Aorta (tissue), 5 donors: ENCODE results near the gene POGK. TPM values are rescaled to one million over a fixed set of nuclear protein-coding genes. Genes with fewer than 3 reads are reported as not detected.
"Not testable (repeated sequence)": the region's sequence is repeated elsewhere in the genome, so short reads cannot be mapped to it uniquely, and the experiment has no call there.

Experiments
- ATAC-seq: fragments of 200-7000 bp; cut with Tn5 transposase; one replicate; pipeline ENCODE4 v1.9.1; 2022; ENCODE audit warnings: moderate library complexity; ENCODE audit not compliant: low FRiP score
- DNase-seq, 2 donors: peaks; one replicate each; pipeline ENCODE4 v3.0.0-alpha.2; 2020
- H3K27ac ChIP-seq, 2 donors: one replicate each; pipeline ENCODE4 v1.5.1; 2013; ENCODE audit warnings: low read length in 2 of 2, mild to moderate bottlenecking in 2 of 2, moderate library complexity in 2 of 2, control low read depth in 1 of 2, inconsistent platforms in 1 of 2, low read depth in 1 of 2
- H3K27me3 ChIP-seq, 2 donors: one replicate each; pipeline ENCODE4 v1.6.1; 2013; ENCODE audit warnings: control low read depth in 1 of 2, low read length in 1 of 2, mild to moderate bottlenecking in 1 of 2, moderate library complexity in 1 of 2; ENCODE audit not compliant: insufficient read depth in 2 of 2, control insufficient read depth in 1 of 2
- H3K36me3 ChIP-seq, 2 donors: one replicate each; pipeline ENCODE4 v1.6.1; 2013; ENCODE audit warnings: control low read depth in 1 of 2, low read length in 1 of 2, mild to moderate bottlenecking in 1 of 2; ENCODE audit not compliant: insufficient read depth in 2 of 2, control insufficient read depth in 1 of 2
- H3K4me1 ChIP-seq, 2 donors: one replicate each; pipeline ENCODE4 v1.6.1; 2013; ENCODE audit warnings: low read length in 2 of 2, control low read depth in 1 of 2, mild to moderate bottlenecking in 1 of 2, moderate library complexity in 1 of 2; ENCODE audit not compliant: insufficient read depth in 2 of 2, control insufficient read depth in 1 of 2
- H3K4me3 ChIP-seq, 2 donors: one replicate each; pipeline ENCODE4 v1.5.1; 2013; ENCODE audit warnings: low read length in 2 of 2, control low read depth in 1 of 2, mild to moderate bottlenecking in 1 of 2
- H3K9me3 ChIP-seq: one replicate; pipeline ENCODE4 v1.6.1; 2013; ENCODE audit warnings: mild to moderate bottlenecking, low read length; ENCODE audit not compliant: control insufficient read depth
- WGBS, 2 donors: extraction: QIAGEN DNeasy Blood & Tissue Kit; methylation state at CpG; one replicate each; pipeline ENCODE4 v1.1.7; 2013; 5-methylcytosine and 5-hydroxymethylcytosine counted together
- intact Hi-C, 2 donors: fragments of 100-400 bp; cut with DNase I; formaldehyde crosslinking; loops; one replicate each; pipeline versions ENCODE4 v1.14.2 to v1.15.0; 2022
- polyA plus RNA-seq, 2 donors: library from polyadenylated mRNA; stranded (reverse); fragments of 200-250 nt; gene quantifications; one replicate each; pipeline ENCODE4 v1.2.3, GENCODE V29; 2013
- total RNA-seq, 2 donors: library from RNA; stranded (reverse); fragmentation: NEBNext Ultra II Directional; extraction: Animal tissue kit (Norgen Biotek cat#: 25700); gene quantifications; one replicate each; pipeline ENCODE4 v1.2.1, GENCODE V29; 2021
- donor health status: healthy with polysubstance abuse.
- donor health status: Bipolar disorder and iron deficiency.
- donor health status: DM: no; HTN: no; CAD: no.
- donor health status: DM: no; HTN: no; CAD: no.
- donor health status: DM: yes; HTN: yes; CAD: no.

POGK gene
- total and polyA plus RNA-seq, 4 donors = 11.5 to 40.4 (median 25.9) TPM

GRCh38 chr1:166869318-166870099, 30.2 kb downstream of the POGK start:
- intact Hi-C loops = no loop called here
- Histone ChIP-seq H3K36me3 (peaks cover 0 to 2% of the 10 kb centered on the region in 2 donors), H3K27ac (no peak overlapping the region), H3K27me3 (no peaks in the 10 kb centered on the region), H3K9me3 (no peaks in the 10 kb centered on the region), H3K4me1 (no peaks in the 10 kb centered on the region), H3K4me3 (no peak overlapping the region)
- no peak for ATAC-seq
- DNase-seq = no peak
- WGBS, 2 donors = 60 to 66% methylated on average over 3 of the region's 3 CpGs

GRCh38 chr1:166870584-166870983, 31.3 kb downstream of the POGK start:
- Histone ChIP-seq H3K9me3 (no peaks in the 10 kb centered on the region), H3K4me3 (no peak overlapping the region), H3K27ac (no peak overlapping the region), H3K4me1 (no peaks in the 10 kb centered on the region), H3K27me3 (no peaks in the 10 kb centered on the region), H3K36me3 (peaks cover 0 to 2% of the 10 kb centered on the region in 2 donors)
- no peak for ATAC-seq
- 97 to 99% methylated on average over 4 of the region's 4 CpGs for WGBS, 2 donors
- DNase-seq = no peak
- intact Hi-C loops = no loop called here

GRCh38 chr1:166874464-166874863, 35.2 kb downstream of the POGK start:
- Histone ChIP-seq H3K27me3 (no peaks in the 10 kb centered on the region), H3K27ac (no peak overlapping the region), H3K36me3 (no peaks in the 10 kb centered on the region), H3K4me1 (no peaks in the 10 kb centered on the region), H3K9me3 (no peaks in the 10 kb centered on the region), H3K4me3 (no peak overlapping the region)
- intact Hi-C loops = no loop called here
- WGBS, 2 donors = 96 to 99% methylated on average over 8 of the region's 8 CpGs
- ATAC-seq (no peak), DNase-seq (no peak)

GRCh38 chr1:166875302-166875733, 36.0 kb downstream of the POGK start:
- intact Hi-C loops = no loop called here
- WGBS, 2 donors = 33 to 38% methylated on average over 8 of the region's 8 CpGs
- ATAC-seq (no peak), DNase-seq (no peak)
- Histone ChIP-seq H3K4me3 (peak overlapping the region; percentile 52 to 95), H3K36me3 (no peaks in the 10 kb centered on the region), H3K9me3 (no peaks in the 10 kb centered on the region), H3K27me3 (no peaks in the 10 kb centered on the region), H3K27ac (peak overlapping the region in 1 of 2 donors; percentile 37), H3K4me1 (no peaks in the 10 kb centered on the region)

GRCh38 chr1:166875734-166876539, 36.7 kb downstream of the POGK start, which contains the start of gene TADA1:
TADA1 (minus strand) TSS chr1:166876264; CDS start chr1:166876233, 31 bp downstream.
- intact Hi-C loops = loop anchor here in 1 of 2 donors (2.0 kb wide), 1 partner anchor 37 kb away; the partner anchor contains the start of gene POGK
- ATAC-seq (peak; percentile 98), DNase-seq (peak; percentile 99 to 100)
- Histone ChIP-seq H3K36me3 (no peaks in the 10 kb centered on the region), H3K4me3 (peak within 1 kb of the TSS; percentile 52 to 95), H3K4me1 (no peaks in the 10 kb centered on the region), H3K9me3 (no peaks in the 10 kb centered on the region), H3K27ac (peak within 1 kb of the TSS; percentile 49 to 69), H3K27me3 (no peaks in the 10 kb centered on the region)
- WGBS, 2 donors = 0 to 1% methylated on average over 84 of the region's 84 CpGs

- Histone ChIP-seq H3K9me3 (no peaks in the 10 kb centered on the region), H3K4me3 (peak overlapping the region in 1 of 2 donors; percentile 38), H3K4me1 (no peaks in the 10 kb centered on the region), H3K27me3 (no peaks in the 10 kb centered on the region), H3K36me3 (no peaks in the 10 kb centered on the region), H3K27ac (no peak overlapping the region)
- 0% methylated on average over 7 of the region's 7 CpGs for WGBS, 2 donors
- intact Hi-C loops = loop anchor here in 1 of 2 donors (2.0 kb wide), 1 partner anchor 38 kb away; the partner anchor contains the start of gene POGK
- ATAC-seq (no peak), DNase-seq (no peak)
These were observed 37.2 kb downstream of the POGK start for GRCh38 chr1:166876540-166876838.

GRCh38 chr1:166878173-166878917, 39.1 kb downstream of the POGK start:
- H3K4me1 ChIP-seq, H3K27ac ChIP-seq, intact Hi-C loops, H3K36me3 ChIP-seq, DNase-seq, H3K4me3 ChIP-seq, H3K9me3 ChIP-seq, H3K27me3 ChIP-seq, ATAC-seq: not testable (repeated sequence)
- WGBS, 2 donors = 96 to 97% methylated on average over 15 to 19 of the region's 21 CpGs

GRCh38 chr1:166882893-166883292, 43.6 kb downstream of the POGK start:
- Histone ChIP-seq H3K4me1 (no peaks in the 10 kb centered on the region), H3K27ac (no peak overlapping the region), H3K36me3 (no peaks in the 10 kb centered on the region), H3K9me3 (no peaks in the 10 kb centered on the region), H3K27me3 (no peaks in the 10 kb centered on the region), H3K4me3 (no peak overlapping the region)
- DNase-seq (no peak), ATAC-seq (no peak)
- intact Hi-C loops = no loop called here
- WGBS, 2 donors = 65 to 83% methylated on average over 2 of the region's 2 CpGs
